22Rv1 (cell line): Measurements from ENCODE around the gene ABHD16B.

Source experiments
- H3K27ac ChIP-seq: fragments of 450-650 bp; 2 replicates; pipeline ENCODE4 v1.5.1; 2017
- CTCF ChIP-seq: fragments of 450-650 bp; IDR thresholded peaks from 2 replicates; pipeline ENCODE4 v1.5.1; 2017; ENCODE audit warnings: mild to moderate bottlenecking
- ZFX ChIP-seq: fragments of 450-650 bp; IDR thresholded peaks from 2 replicates; pipeline ENCODE4 v1.6.1; 2017; ENCODE audit warnings: antibody characterized with exemption, borderline replicate concordance

The ABHD16B gene

GRCh38 chr20:63843222-63843621, 18.1 kb upstream of the ABHD16B start:
- TF ChIP-seq CTCF, result no peak
- no peak for TF ChIP-seq ZFX
- no peak overlapping the region for H3K27ac ChIP-seq

- H3K27ac ChIP-seq, result no peak overlapping the region
- TF ChIP-seq CTCF (no peak), ZFX (no peak)
These were observed 17.5 kb upstream of the ABHD16B start for GRCh38 chr20:63843778-63844177.

- no peak for TF ChIP-seq ZFX
- TF ChIP-seq CTCF, result no peak
- no peak overlapping the region for H3K27ac ChIP-seq
These were observed 16.7 kb upstream of the ABHD16B start for GRCh38 chr20:63844511-63844991.

GRCh38 chr20:63846128-63846771, 15.0 kb upstream of the ABHD16B start:
- no peak overlapping the region for H3K27ac ChIP-seq

GRCh38 chr20:63846888-63847236, 14.4 kb upstream of the ABHD16B start:
- no peak overlapping the region for H3K27ac ChIP-seq
- no peak for TF ChIP-seq CTCF
- no peak for TF ChIP-seq ZFX

More at GRCh38 chr20:63846128-63846771, 15.0 kb upstream of the ABHD16B start:
- no peak for TF ChIP-seq ZFX
- TF ChIP-seq CTCF, result no peak

GRCh38 chr20:63847237-63848002, 13.9 kb upstream of the ABHD16B start:
- H3K27ac ChIP-seq, result no peak overlapping the region
- TF ChIP-seq ZFX (no peak), CTCF (no peak)
